Breast epithelium (tissue), 4 donors: ENCODE measurements around the gene NACC2. TPM values are rescaled to one million over a fixed set of nuclear protein-coding genes. Genes with fewer than 3 reads are reported as not detected.

Source experiments
- DNase-seq, 2 donors: peaks; one replicate each; pipeline ENCODE4 v3.0.0-alpha.2; 2019; ENCODE audit warnings: low spot score in 2 of 2
- H3K27ac ChIP-seq, 2 donors: fragments of 200-600 bp; sonication (generic) in 1 of 2; one replicate each; pipeline ENCODE4 v1.5.1; 2016 to 2019; ENCODE audit warnings: mild to moderate bottlenecking in 1 of 2
- H3K27me3 ChIP-seq, 2 donors: fragments of 200-600 bp; sonication (generic) in 1 of 2; one replicate each; pipeline versions ENCODE4 v1.5.1 to v1.6.0; 2017 to 2019; ENCODE audit warnings: control low read depth in 1 of 2, mild to moderate bottlenecking in 1 of 2
- H3K36me3 ChIP-seq: fragments of 200-600 bp; one replicate; pipeline ENCODE4 v1.5.1; 2019
- H3K4me1 ChIP-seq, 2 donors: fragments of 200-600 bp; sonication (generic); one replicate each; pipeline ENCODE4 v1.5.1; 2016 to 2019; ENCODE audit warnings: control low read depth in 1 of 2
- H3K4me3 ChIP-seq, 3 donors: fragments of 200-600 bp; sonication (generic); 1 replicate in 2 of 3; 2 replicates in 1 of 3; pipeline ENCODE4 v1.5.1; 2016 to 2019; ENCODE audit warnings: mild to moderate bottlenecking in 3 of 3, moderate library complexity in 2 of 3
- H3K9me3 ChIP-seq, 2 donors: fragments of 200-600 bp; sonication (generic) in 1 of 2; one replicate each; pipeline ENCODE4 v1.5.1; 2016 to 2019; ENCODE audit warnings: control low read depth in 1 of 2
- CTCF ChIP-seq, 3 donors: fragments of 450-650 bp; IDR thresholded peaks; one replicate each; pipeline ENCODE4 v1.5.1; 2016 to 2017; ENCODE audit warnings: antibody characterized with exemption in 3 of 3, mild to moderate bottlenecking in 3 of 3, moderate library complexity in 3 of 3
- POLR2A ChIP-seq: fragments of 450-650 bp; IDR thresholded peaks from one replicate; pipeline ENCODE4 v1.6.1; 2016; ENCODE audit warnings: antibody characterized with exemption, mild to moderate bottlenecking, moderate library complexity
- POLR2AphosphoS5 ChIP-seq, 3 donors: sonication (generic); formaldehyde crosslinking; IDR thresholded peaks; one replicate each; pipeline ENCODE4 v1.6.1; 2017; ENCODE audit warnings: antibody characterized with exemption in 3 of 3
- intact Hi-C: fragments of 100-400 bp; cut with DNase I; formaldehyde crosslinking; loops from one replicate; pipeline ENCODE4 v1.15.1; 2023; ENCODE audit warnings: low total_unique reads
- total RNA-seq, 3 donors: library from RNA; depleted of rRNA; stranded (reverse); fragments of >200 nt; gene quantifications; one replicate each; pipeline ENCODE4 v1.1.0, GENCODE V29; 2016

Gene NACC2
- total RNA-seq, 3 donors from 2014 or later: 14.0 to 24.2 (median 19.3) TPM

DNA sequence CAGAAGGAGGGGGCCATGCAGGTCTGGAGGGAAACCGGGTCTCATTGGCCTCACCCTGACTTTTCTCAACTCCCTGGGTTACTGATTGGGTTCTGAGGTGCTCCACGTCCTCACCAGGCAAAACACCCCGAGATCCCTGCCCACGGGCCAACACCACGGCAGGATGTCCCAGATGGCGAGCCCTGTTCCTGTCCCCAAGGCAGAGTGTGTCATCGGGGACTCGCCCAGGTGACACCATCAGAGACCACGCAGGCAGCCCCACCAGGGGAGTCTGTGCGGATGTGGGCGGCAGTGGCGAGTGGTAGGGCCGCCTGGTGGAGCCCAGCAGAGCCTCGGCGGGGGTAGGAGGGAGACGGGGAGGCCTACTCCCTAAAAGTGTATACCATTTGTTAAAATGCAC is 74.9 kb downstream of the NACC2 start:
- Histone ChIP-seq H3K9me3 (no peaks in the 10 kb centered on the region), H3K4me3 (no peak overlapping the region), H3K36me3 (no peaks in the 10 kb centered on the region), H3K27ac (no peak overlapping the region), H3K4me1 (no peaks in the 10 kb centered on the region), H3K27me3 (no peaks in the 10 kb centered on the region)
- TF ChIP-seq POLR2AphosphoS5 (IDR thresholded peaks at IDR 0.05): no peak
- no peak for TF ChIP-seq CTCF (IDR thresholded peaks at IDR 0.05)
- no peak for TF ChIP-seq POLR2A
- intact Hi-C loops: loop anchor here (2.0 kb wide), 1 partner anchor 31 kb away; no protein-coding TSS in a partner anchor
- DNase-seq: peak in 1 of 2 donors; percentile 45

DNA sequence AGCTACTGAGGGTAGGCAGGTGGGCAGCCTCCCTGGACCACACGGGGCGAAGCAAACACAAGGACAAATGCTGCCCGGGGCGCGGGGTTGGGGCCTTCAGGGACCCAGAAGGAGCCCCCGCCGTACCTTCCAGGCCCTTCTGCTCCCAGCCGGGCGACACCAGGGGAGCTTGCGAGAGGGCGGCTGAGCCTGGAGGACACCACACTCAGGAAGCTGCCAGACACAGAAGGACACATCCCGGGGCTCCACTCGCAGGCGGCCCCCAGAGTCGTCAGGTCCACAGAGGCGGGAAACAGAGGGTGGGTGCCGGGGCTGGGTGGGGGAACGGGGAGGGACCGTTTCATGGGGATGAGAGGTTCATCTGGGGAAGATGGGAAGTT is 75.4 kb downstream of the NACC2 start:
- peak in 1 of 2 donors; percentile 35 for DNase-seq

GRCh38 chr9:136019041-136019680 is 75.9 kb downstream of the NACC2 start:
- Histone ChIP-seq H3K27me3 (no peaks in the 10 kb centered on the region), H3K36me3 (no peaks in the 10 kb centered on the region), H3K9me3 (no peaks in the 10 kb centered on the region), H3K27ac (no peak overlapping the region), H3K4me1 (no peaks in the 10 kb centered on the region), H3K4me3 (no peak overlapping the region)
- TF ChIP-seq CTCF (IDR thresholded peaks at IDR 0.05) (no peak), POLR2A (no peak), POLR2AphosphoS5 (IDR thresholded peaks at IDR 0.05) (no peak)
- peak in 1 of 2 donors; percentile 36 for DNase-seq
- intact Hi-C loops: no loop called here

More for the DNA sequence above, 75.4 kb downstream of the NACC2 start:
- H3K27ac ChIP-seq: no peak overlapping the region
- H3K27me3 ChIP-seq: no peaks in the 10 kb centered on the region
- intact Hi-C loops: loop anchor here (2.0 kb wide), 1 partner anchor 31 kb away; no protein-coding TSS in a partner anchor
- TF ChIP-seq CTCF (IDR thresholded peaks at IDR 0.05) (no peak), POLR2AphosphoS5 (IDR thresholded peaks at IDR 0.05) (no peak), POLR2A (no peak)
- H3K36me3 ChIP-seq: no peaks in the 10 kb centered on the region
- no peaks in the 10 kb centered on the region for H3K9me3 ChIP-seq
- H3K4me3 ChIP-seq: no peak overlapping the region
- no peaks in the 10 kb centered on the region for H3K4me1 ChIP-seq

DNA sequence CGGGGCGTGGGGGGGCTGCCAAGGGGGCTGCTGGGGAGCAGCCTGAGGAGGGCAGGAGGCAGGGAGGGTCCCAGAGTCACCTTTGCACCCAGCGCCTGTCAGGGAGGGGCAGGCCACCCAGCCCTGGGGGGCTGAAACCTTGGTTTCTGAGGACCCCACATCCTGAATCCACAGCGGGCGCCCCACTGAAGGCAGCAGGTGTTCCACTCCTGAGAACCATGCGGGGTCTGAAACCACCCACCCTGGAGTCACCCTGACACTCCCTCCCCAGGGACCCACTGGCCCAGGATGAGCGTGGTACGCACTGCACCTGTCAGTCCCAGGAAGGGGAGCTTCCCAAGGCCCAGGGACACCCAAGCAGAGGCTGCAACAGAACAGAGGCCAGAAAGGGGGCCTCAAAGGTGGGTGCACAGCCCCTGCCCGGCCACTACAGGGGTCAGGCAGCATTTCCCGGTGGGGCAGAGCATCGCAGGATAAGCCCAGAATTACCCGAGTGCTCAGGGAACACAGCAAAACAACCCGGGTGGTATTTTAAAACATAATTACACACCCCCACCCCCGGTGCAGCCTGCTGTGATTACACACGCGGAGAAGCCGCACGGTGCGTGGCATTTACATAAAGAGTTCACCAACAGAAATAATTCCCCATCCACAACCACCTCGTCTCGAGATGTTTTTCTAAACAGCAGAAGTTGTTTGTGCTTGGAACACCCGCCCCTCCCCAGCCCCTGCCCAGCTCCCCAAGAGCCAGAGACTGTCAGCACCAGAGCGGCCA is 76.6 kb downstream of the NACC2 start:
- Histone ChIP-seq H3K9me3 (no peaks in the 10 kb centered on the region), H3K27me3 (no peaks in the 10 kb centered on the region), H3K4me1 (no peaks in the 10 kb centered on the region), H3K27ac (no peak overlapping the region), H3K4me3 (no peak overlapping the region), H3K36me3 (no peaks in the 10 kb centered on the region)
- DNase-seq: peak in 1 of 2 donors; percentile 31
- no peak for TF ChIP-seq POLR2AphosphoS5 (IDR thresholded peaks at IDR 0.05)
- TF ChIP-seq CTCF (IDR thresholded peaks at IDR 0.05): no peak
- no peak for TF ChIP-seq POLR2A
- intact Hi-C loops: no loop called here
